Cardiac fibroblast (primary cell): ENCODE results near the gene SLC2A4RG.

Experiments
- DNase-seq, 2 donors: peaks; one replicate each; pipeline versions ENCODE4 v3.0.0 to v3.0.0-alpha.2; 2010; ENCODE audit warnings: low read depth in 2 of 2
- H3K4me3 ChIP-seq, 2 donors: replicated peaks in 1 of 2; 1 replicate in 1 of 2; 2 replicates in 1 of 2; pipeline ENCODE4 v1.5.1; 2011; ENCODE audit warnings: low read depth in 2 of 2, low read length in 2 of 2, mild to moderate bottlenecking in 2 of 2, moderate library complexity in 1 of 2
- TF ChIP-seq, protein P1 (sequence below): IDR thresholded peaks from one replicate; pipeline ENCODE4 v1.5.1; 2011; ENCODE audit warnings: low read depth, mild to moderate bottlenecking, low read length, inconsistent platforms

SLC2A4RG gene

DNA sequence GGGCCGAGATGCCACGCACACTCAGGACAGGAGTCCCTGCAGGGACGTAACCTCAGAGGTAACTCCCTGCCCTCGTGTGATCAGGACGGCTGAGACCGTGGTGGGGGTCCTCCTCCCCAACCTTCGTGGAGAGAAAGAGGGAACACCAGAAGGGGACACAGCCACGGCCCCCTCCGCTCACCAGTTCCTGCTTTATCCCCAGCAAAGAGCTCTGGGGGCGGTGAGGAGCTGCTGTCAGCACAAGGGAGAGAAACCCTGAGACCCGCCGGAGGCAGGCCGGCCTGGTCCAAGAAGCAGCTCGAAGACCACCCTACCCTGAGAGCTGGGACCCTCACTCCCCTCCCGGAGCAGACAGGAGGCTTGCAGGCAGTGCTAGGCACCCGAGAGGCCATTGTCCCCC lies 44.4 kb downstream of the SLC2A4RG start:
- H3K4me3 ChIP-seq, result no peak overlapping the region
- TF ChIP-seq, protein P1, sequence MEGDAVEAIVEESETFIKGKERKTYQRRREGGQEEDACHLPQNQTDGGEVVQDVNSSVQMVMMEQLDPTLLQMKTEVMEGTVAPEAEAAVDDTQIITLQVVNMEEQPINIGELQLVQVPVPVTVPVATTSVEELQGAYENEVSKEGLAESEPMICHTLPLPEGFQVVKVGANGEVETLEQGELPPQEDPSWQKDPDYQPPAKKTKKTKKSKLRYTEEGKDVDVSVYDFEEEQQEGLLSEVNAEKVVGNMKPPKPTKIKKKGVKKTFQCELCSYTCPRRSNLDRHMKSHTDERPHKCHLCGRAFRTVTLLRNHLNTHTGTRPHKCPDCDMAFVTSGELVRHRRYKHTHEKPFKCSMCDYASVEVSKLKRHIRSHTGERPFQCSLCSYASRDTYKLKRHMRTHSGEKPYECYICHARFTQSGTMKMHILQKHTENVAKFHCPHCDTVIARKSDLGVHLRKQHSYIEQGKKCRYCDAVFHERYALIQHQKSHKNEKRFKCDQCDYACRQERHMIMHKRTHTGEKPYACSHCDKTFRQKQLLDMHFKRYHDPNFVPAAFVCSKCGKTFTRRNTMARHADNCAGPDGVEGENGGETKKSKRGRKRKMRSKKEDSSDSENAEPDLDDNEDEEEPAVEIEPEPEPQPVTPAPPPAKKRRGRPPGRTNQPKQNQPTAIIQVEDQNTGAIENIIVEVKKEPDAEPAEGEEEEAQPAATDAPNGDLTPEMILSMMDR, result no peak
- no peak for DNase-seq

DNA sequence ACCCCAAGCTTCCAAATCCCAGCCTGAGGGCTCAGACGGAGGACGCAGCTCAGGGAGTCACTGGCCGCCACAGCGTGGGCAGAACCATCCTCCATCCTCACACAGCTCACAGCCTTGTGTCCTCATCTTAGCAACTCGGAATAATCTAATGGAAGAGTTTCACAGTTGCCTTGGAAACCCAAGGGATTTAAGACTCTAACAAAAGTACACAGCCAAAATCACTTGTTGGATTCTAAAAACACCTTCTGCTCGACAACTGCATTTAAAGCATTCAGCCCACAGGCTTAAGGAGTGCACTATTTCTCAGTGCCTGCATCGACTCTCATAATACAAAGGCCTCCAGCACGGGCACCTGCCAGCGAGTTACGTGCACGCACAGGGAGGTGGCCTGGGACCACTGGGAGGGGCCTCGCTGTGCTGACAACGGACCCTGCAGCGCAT lies 46.1 kb downstream of the SLC2A4RG start:
- H3K4me3 ChIP-seq, result no peak overlapping the region
- no peak for DNase-seq
- TF ChIP-seq, protein P1, result no peak

DNA sequence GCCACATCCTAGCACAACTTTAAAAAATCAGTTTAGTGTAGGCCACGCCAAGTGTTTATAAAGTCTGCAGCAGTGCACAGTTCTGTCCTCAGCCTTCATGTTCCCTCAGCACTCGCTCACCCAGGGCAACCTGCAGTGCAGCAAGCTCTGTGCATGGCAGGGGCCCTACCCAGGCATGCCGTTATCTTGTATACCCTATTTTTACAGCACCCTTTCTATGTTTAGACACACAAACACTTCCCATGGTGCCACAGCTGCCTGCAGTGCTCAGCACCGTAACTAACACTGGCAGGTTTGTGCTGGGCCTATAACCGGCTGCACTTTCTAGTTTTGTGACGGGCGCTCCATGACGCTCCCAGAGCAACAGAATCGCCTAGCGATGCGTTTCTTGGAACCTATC lies 47.7 kb downstream of the SLC2A4RG start:
- TF ChIP-seq, protein P1, result no peak
- no peak overlapping the region for H3K4me3 ChIP-seq
- no peak for DNase-seq

DNA sequence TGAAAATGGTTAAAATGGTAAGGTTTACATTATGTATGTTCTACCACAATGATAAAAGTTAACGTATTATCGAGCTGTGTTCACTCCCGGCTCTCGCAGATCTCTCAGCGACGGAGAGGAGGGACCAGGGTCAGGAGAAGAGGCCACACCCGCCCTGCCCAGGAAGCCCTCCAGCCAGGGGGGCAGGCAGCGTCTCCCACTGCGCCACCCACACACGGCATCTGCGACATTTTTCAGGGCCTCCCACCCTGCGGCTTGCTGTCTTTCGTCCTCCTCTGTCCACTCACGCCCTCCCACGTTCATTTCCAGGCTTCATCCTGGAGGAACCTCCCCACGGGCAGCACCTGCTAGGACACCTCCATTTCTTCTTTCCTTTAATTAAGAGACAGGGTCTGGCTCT lies 48.2 kb downstream of the SLC2A4RG start:
- TF ChIP-seq, protein P1, result no peak
- DNase-seq, result no peak
- H3K4me3 ChIP-seq, result no peak overlapping the region

DNA sequence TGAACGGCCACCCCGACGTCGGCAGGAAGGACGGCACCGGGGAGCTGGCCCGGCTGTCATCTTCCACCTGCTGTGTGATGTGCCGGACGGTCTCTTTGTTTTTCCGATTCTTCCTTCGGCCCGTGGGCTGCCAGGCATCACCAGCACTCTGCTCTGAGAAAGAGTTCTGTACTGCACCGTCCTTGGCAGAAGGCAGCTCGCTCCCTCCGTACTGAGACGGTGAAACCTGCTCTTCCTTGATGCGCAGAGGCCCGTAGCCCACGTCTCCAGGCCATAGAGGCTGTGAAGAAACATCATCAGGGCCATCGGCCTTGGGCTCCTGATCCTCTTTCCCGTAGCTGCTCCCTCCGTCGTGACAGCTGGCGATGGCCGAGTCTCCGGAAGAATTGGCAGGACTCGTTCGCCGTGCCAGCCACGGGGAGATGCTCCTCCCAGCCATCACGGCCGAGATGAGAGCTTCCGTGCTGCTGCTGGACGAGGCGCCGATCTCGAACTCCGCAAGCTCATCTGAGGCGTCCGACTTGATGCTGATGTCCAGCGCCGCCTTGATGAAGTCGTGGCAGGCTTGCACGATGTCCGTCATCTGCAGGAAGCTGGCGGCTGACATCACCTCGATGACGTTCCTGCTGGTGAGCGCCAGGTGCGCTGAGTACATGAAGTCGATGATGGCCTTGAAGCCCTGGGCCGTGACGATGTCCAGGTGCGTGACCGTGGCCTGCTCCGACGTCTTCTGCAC lies 50.4 kb downstream of the SLC2A4RG start:
- H3K4me3 ChIP-seq, result no peak overlapping the region
- TF ChIP-seq, protein P1, result no peak

DNA sequence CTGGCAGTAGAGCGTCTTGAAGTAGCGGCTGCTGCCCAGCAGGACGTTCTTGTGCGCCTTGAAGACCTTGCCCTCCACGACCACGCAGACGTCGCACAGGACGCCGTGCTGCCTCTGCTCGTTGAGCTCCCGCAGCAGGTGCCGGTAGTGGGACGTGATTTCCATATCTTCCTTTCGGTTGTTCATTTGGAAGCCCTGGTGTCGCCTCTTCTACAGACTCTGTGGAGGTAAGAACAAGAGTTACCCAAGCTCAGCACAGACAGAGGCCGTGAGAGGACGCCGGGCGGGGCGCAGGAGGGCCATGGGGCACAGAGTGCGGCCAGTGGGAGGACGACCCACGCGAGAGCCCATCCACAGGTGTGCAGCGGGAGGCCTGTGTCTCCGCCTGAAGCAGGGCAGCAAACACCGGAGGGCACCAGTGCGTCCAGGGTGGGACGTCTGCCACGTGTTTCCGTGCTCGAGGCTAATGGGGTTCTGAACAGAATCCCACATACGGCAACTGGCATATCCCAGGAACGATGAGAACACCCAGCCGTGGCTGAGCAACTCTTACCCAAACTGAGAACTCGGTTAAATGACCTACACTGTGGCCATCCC lies 51.1 kb downstream of the SLC2A4RG start:
- TF ChIP-seq, protein P1, result no peak
- DNase-seq, result no peak
- no peak overlapping the region for H3K4me3 ChIP-seq

More for the DNA sequence above, 50.4 kb downstream of the SLC2A4RG start:
- DNase-seq, result no peak
